Measurements from ENCODE around the gene ALOXE3. TPM values are rescaled to one million over a fixed set of nuclear protein-coding genes. Genes with fewer than 3 reads are reported as not detected.

Gene ALOXE3
- total RNA-seq (under 1 TPM; 0.81 to 0.91 TPM), total RNA-seq (0 to 0.79 (median 0.08) reads per million in 172 experiments)
- 0.14 TPM for polyA plus RNA-seq (2013, experiment 1 of 2)
- 0.11 TPM for polyA plus RNA-seq (2013, experiment 2 of 2)

- peak within 1 kb of the TSS; percentile 100 for H3K27ac Mint-ChIP-seq
- ChIA-PET POLR2A (interaction anchor here (1.0 to 9.8 kb wide), 21 partner anchors 8 to 432 kb away, joined by 3 to 161 read pairs (median 10); partner anchors contain the start of genes AURKB, BORCS6, CTC1 and PFAS), CTCF (interaction anchor here (0.7 to 3.1 kb wide), 18 partner anchors 8 to 432 kb away, joined by 3 to 42 read pairs (median 6); partner anchors contain the start of gene CTC1)
- H3K4me3 Mint-ChIP-seq = peak within 1 kb of the TSS; percentile 99
- H3K36me3 Mint-ChIP-seq (ENCODE audit: low read depth) = peaks cover 35% of the 10 kb centered on the region
- peaks cover 45% of the 10 kb centered on the region for H3K4me1 Mint-ChIP-seq (ENCODE audit: low read depth)
- Histone ChIP-seq H3K27me3 (ENCODE audit: control insufficient read depth in 1 of 2, insufficient read depth in 2 of 2, low read length in 2 of 2) (peaks cover 37 to 46% of the 10 kb centered on the region in 2 experiments), H3K36me3 (ENCODE audit: insufficient read depth, low read length) (no peaks in the 10 kb centered on the region), H3K4me3 (ENCODE audit: low read length) (peak within 1 kb of the TSS; percentile 57), H3K27ac (ENCODE audit: low read depth in 1 of 2, low read length in 2 of 2) (peak within 1 kb of the TSS; percentile 7 to 50), H3K9me3 (ENCODE audit: control insufficient read depth in 1 of 2, insufficient read depth in 1 of 2, low read length in 2 of 2) (peaks cover 0 to 4% of the 10 kb centered on the region in 2 experiments), H3K4me1 (ENCODE audit: insufficient read depth, low read length) (peaks cover 57% of the 10 kb centered on the region)
- ATAC-seq (ENCODE audit: poor library complexity) = peak; percentile 1
- H3K27me3 Mint-ChIP-seq = peaks cover 66% of the 10 kb centered on the region
- no peak for TF ChIP-seq CTCF (IDR thresholded peaks at IDR 0.05)
- peak in 3 of 14 experiments; percentile 22 to 62 (median 48) for DNase-seq
- intact Hi-C loops (cut with DNase I, micrococcal nuclease) = loop anchor here (2.0 to 10.0 kb wide), 6 partner anchors 23 to 257 kb away; partner anchors contain the start of gene KRABD2 (in 1 of the 2)
- peaks cover 2% of the 10 kb centered on the region for H3K9me3 Mint-ChIP-seq
Observed at GRCh38 chr17:8117980-8118768, at the start of gene ALOXE3. Gene ALOXE3, minus strand, starts transcription at chr17:8118514. Its CDS starts 524 bp downstream, at chr17:8117990.

DNA sequence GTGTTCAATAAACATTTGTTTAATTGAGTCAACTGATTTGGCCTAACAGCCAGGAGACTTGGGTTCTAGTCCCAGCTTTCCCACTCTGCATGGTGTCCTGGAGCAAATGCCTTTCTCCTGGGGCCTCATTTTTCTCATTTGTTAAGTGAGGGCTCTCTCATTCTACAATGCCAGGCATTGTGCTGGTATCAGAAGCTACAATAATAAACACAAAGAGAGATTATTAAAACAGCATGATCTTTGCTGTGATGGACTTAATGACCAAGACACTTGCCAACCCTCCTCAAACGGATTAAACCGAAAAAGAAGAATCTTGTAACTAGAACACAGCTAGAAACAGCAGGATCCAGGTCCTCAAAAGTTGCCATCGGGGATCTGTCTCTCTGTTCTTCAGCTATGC is 49.2 kb upstream of the ALOXE3 start:
- Mint-ChIP-seq H3K27me3 (no peaks in the 10 kb centered on the region), H3K27ac (peak overlapping the region; percentile 39)

More for the DNA sequence above, 49.2 kb upstream of the ALOXE3 start:
- ATAC-seq (ENCODE audit: poor library complexity) = no peak
- H3K4me3 Mint-ChIP-seq = no peak overlapping the region
- Histone ChIP-seq H3K4me3 (ENCODE audit: low read length) (no peak overlapping the region), H3K36me3 (ENCODE audit: insufficient read depth, low read length) (no peaks in the 10 kb centered on the region), H3K27me3 (ENCODE audit: control insufficient read depth in 1 of 2, insufficient read depth in 2 of 2, low read length in 2 of 2) (no peaks in the 10 kb centered on the region), H3K27ac (ENCODE audit: low read depth in 1 of 2, low read length in 2 of 2) (no peak overlapping the region), H3K4me1 (ENCODE audit: insufficient read depth, low read length) (peaks cover 37% of the 10 kb centered on the region), H3K9me3 (ENCODE audit: control insufficient read depth in 1 of 2, insufficient read depth in 1 of 2, low read length in 2 of 2) (no peaks in the 10 kb centered on the region)
- peaks cover 33% of the 10 kb centered on the region for H3K4me1 Mint-ChIP-seq (ENCODE audit: low read depth)
- POLR2A ChIA-PET = interaction anchor here (0.8 to 1.8 kb wide), 4 partner anchors 11 to 54 kb away, joined by 3 to 8 read pairs (median 4); no protein-coding TSS in a partner anchor
- no peaks in the 10 kb centered on the region for H3K9me3 Mint-ChIP-seq
- no peak for DNase-seq
- H3K36me3 Mint-ChIP-seq (ENCODE audit: low read depth) = peaks cover 9% of the 10 kb centered on the region
- CTCF ChIA-PET = interaction anchor here (0.8 to 1.7 kb wide), 2 partner anchors 9 to 11 kb away, joined by 3 to 5 read pairs; no protein-coding TSS in a partner anchor
- intact Hi-C loops (cut with DNase I, micrococcal nuclease) = no loop called here
- TF ChIP-seq CTCF (IDR thresholded peaks at IDR 0.05) = no peak
